ACC112 (cell line): ENCODE results near the gene FNDC3A.
A peak's percentile ranks its signal among the peaks of the same experiment; 100 is the strongest.

Source experiments
- H2AFZ ChIP-seq: fragments of 200-600 bp; sonication (generic); one replicate; pipeline ENCODE4 v1.6.0; 2017; ENCODE audit warnings: antibody characterized with exemption, low read length; ENCODE audit not compliant: unreplicated experiment
- H3K27ac ChIP-seq: fragments of 200-600 bp; sonication (generic); 2 replicates; pipeline ENCODE4 v1.5.1; 2014; ENCODE audit warnings: low read depth, mild to moderate bottlenecking, antibody characterized with exemption, low read length, moderate library complexity
- H3K27me3 ChIP-seq: fragments of 200-600 bp; sonication (generic); 2 replicates; pipeline ENCODE4 v1.6.1; 2014; ENCODE audit warnings: mild to moderate bottlenecking, antibody characterized with exemption, low read length, moderate library complexity, mixed read lengths; ENCODE audit not compliant: insufficient read depth
- H3K36me3 ChIP-seq: fragments of 200-600 bp; sonication (generic); 2 replicates; pipeline ENCODE4 v1.6.1; 2016; ENCODE audit warnings: mild to moderate bottlenecking, antibody characterized with exemption, low read length, moderate library complexity, mixed read lengths; ENCODE audit not compliant: insufficient read depth
- H3K4me1 ChIP-seq: fragments of 200-600 bp; sonication (generic); one replicate; pipeline ENCODE4 v1.6.1; 2016; ENCODE audit warnings: low read length, mixed read lengths; ENCODE audit not compliant: insufficient read depth, unreplicated experiment, control insufficient read depth
- H3K4me3 ChIP-seq: fragments of 200-600 bp; sonication (generic); 2 replicates; pipeline ENCODE4 v1.5.1; 2014; ENCODE audit warnings: mild to moderate bottlenecking, low read depth, low read length
- H3K79me2 ChIP-seq: fragments of 200-600 bp; sonication (generic); one replicate; pipeline ENCODE4 v1.6.0; 2016; ENCODE audit warnings: low read length; ENCODE audit not compliant: control insufficient read depth, unreplicated experiment, insufficient read depth

The FNDC3A gene

GRCh38 chr13:49084961-49085360 is 109.2 kb downstream of the FNDC3A start:
- peaks cover 5% of the 10 kb centered on the region; the same call in 1 of the 2 replicates for H3K36me3 ChIP-seq
- peaks cover 20% of the 10 kb centered on the region for H3K4me1 ChIP-seq
- H3K79me2 ChIP-seq, result peaks cover 15% of the 10 kb centered on the region
- no peak overlapping the region for H3K27ac ChIP-seq
- H3K4me3 ChIP-seq, result no peak overlapping the region
- no peak overlapping the region for H2AFZ ChIP-seq
- no peaks in the 10 kb centered on the region for H3K27me3 ChIP-seq

- H3K27me3 ChIP-seq, result no peaks in the 10 kb centered on the region
Measured at GRCh38 chr13:49086722-49087121, 111.0 kb downstream of the FNDC3A start.

GRCh38 chr13:49093376-49093775 is 117.7 kb downstream of the FNDC3A start:
- Histone ChIP-seq H3K27ac (no peak overlapping the region), H3K4me1 (peaks cover 26% of the 10 kb centered on the region), H2AFZ (no peak overlapping the region), H3K4me3 (no peak overlapping the region), H3K79me2 (peaks cover 7% of the 10 kb centered on the region), H3K27me3 (no peaks in the 10 kb centered on the region), H3K36me3 (peaks cover 5% of the 10 kb centered on the region)

More at GRCh38 chr13:49086722-49087121, 111.0 kb downstream of the FNDC3A start:
- Histone ChIP-seq H3K79me2 (peaks cover 15% of the 10 kb centered on the region), H3K36me3 (peaks cover 5% of the 10 kb centered on the region; the same call in 1 of the 2 replicates), H3K4me3 (no peak overlapping the region), H3K27ac (peak overlapping the region; percentile 45; the same call in 1 of the 2 replicates), H2AFZ (no peak overlapping the region), H3K4me1 (peaks cover 20% of the 10 kb centered on the region)

GRCh38 chr13:49097374-49097773 is 121.7 kb downstream of the FNDC3A start:
- Histone ChIP-seq H3K4me3 (no peak overlapping the region), H3K79me2 (no peaks in the 10 kb centered on the region), H2AFZ (no peak overlapping the region), H3K27me3 (no peaks in the 10 kb centered on the region), H3K4me1 (peaks cover 35% of the 10 kb centered on the region), H3K27ac (peak overlapping the region; percentile 100), H3K36me3 (no peaks in the 10 kb centered on the region; the same call in 1 of the 2 replicates)

- H3K4me1 ChIP-seq, result peaks cover 35% of the 10 kb centered on the region
- peak overlapping the region; percentile 100 for H3K27ac ChIP-seq
Measured at GRCh38 chr13:49098198-49098597, 122.5 kb downstream of the FNDC3A start.

GRCh38 chr13:49098771-49099512 is 123.2 kb downstream of the FNDC3A start:
- H3K27ac ChIP-seq, result peak overlapping the region; percentile 100

More at GRCh38 chr13:49098198-49098597, 122.5 kb downstream of the FNDC3A start:
- peak overlapping the region; percentile 1; the same call in 1 of the 2 replicates for H3K4me3 ChIP-seq
- H3K79me2 ChIP-seq, result no peaks in the 10 kb centered on the region
- H3K27me3 ChIP-seq, result no peaks in the 10 kb centered on the region
- H3K36me3 ChIP-seq, result no peaks in the 10 kb centered on the region
- H2AFZ ChIP-seq, result no peak overlapping the region

GRCh38 chr13:49099513-49099877 is 123.8 kb downstream of the FNDC3A start:
- Histone ChIP-seq H3K79me2 (peaks cover 5% of the 10 kb centered on the region), H3K4me3 (no peak overlapping the region), H3K27ac (peak overlapping the region; percentile 100), H3K4me1 (peaks cover 35% of the 10 kb centered on the region), H2AFZ (no peak overlapping the region), H3K27me3 (no peaks in the 10 kb centered on the region), H3K36me3 (no peaks in the 10 kb centered on the region)

More at GRCh38 chr13:49098771-49099512, 123.2 kb downstream of the FNDC3A start:
- Histone ChIP-seq H3K4me3 (peak overlapping the region; percentile 1; the same call in 1 of the 2 replicates), H3K4me1 (peaks cover 35% of the 10 kb centered on the region), H2AFZ (peak overlapping the region; percentile 46), H3K36me3 (no peaks in the 10 kb centered on the region), H3K27me3 (no peaks in the 10 kb centered on the region), H3K79me2 (peaks cover 5% of the 10 kb centered on the region)

- H2AFZ ChIP-seq, result no peak overlapping the region
- H3K27ac ChIP-seq, result no peak overlapping the region
- H3K79me2 ChIP-seq, result peaks cover 9% of the 10 kb centered on the region
- H3K4me3 ChIP-seq, result no peak overlapping the region
- peaks cover 32% of the 10 kb centered on the region for H3K4me1 ChIP-seq
- H3K27me3 ChIP-seq, result no peaks in the 10 kb centered on the region
- no peaks in the 10 kb centered on the region for H3K36me3 ChIP-seq
Measured at GRCh38 chr13:49100637-49101570, 125.2 kb downstream of the FNDC3A start.

- H3K27ac ChIP-seq, result no peak overlapping the region
- H3K27me3 ChIP-seq, result no peaks in the 10 kb centered on the region
- no peaks in the 10 kb centered on the region for H3K36me3 ChIP-seq
- H2AFZ ChIP-seq, result no peak overlapping the region
- peaks cover 40% of the 10 kb centered on the region for H3K79me2 ChIP-seq
- H3K4me3 ChIP-seq, result no peak overlapping the region
- H3K4me1 ChIP-seq, result peaks cover 13% of the 10 kb centered on the region
Measured at GRCh38 chr13:49108196-49108595, 132.5 kb downstream of the FNDC3A start.

- Histone ChIP-seq H3K27me3 (no peaks in the 10 kb centered on the region), H3K4me3 (peak overlapping the region; percentile 84), H2AFZ (peak overlapping the region; percentile 86), H3K27ac (peak overlapping the region; percentile 72), H3K4me1 (peaks cover 20% of the 10 kb centered on the region), H3K79me2 (peaks cover 53% of the 10 kb centered on the region), H3K36me3 (peaks cover 4% of the 10 kb centered on the region; the same call in 1 of the 2 replicates)
Measured at GRCh38 chr13:49110122-49110912, 134.6 kb downstream of the FNDC3A start.
